Esophagus muscularis mucosa (tissue), 3 donors: ENCODE results near the gene PCDHGA6.

Source experiments
- CTCF ChIP-seq, 3 experiments: fragments of 200-600 bp in 2 of 3; fragments of 450-650 bp in 1 of 3; sonication (generic) in 2 of 3; IDR thresholded peaks; one replicate each; pipeline ENCODE4 v1.5.1; 2017 to 2019; ENCODE audit warnings: antibody characterized with exemption in 3 of 3, mild to moderate bottlenecking in 2 of 3, moderate library complexity in 1 of 3
- POLR2AphosphoS5 ChIP-seq, 2 donors: sonication (generic); formaldehyde crosslinking; IDR thresholded peaks; one replicate each; pipeline ENCODE4 v1.6.1; 2017; ENCODE audit warnings: antibody characterized with exemption in 2 of 2

GRCh38 chr5:141389153-141390042, 15.7 kb downstream of the PCDHGA6 start:
- TF ChIP-seq CTCF (IDR thresholded peaks at IDR 0.05) = no peak
- no peak for TF ChIP-seq POLR2AphosphoS5 (IDR thresholded peaks at IDR 0.05)
